GM21576 (cell line): Measurements from ENCODE around the gene CDK12.

Source experiments
- ATAC-seq: cut with Tn5 transposase; IDR thresholded peaks from one replicate; pipeline ENCODE4 v1.9.1; 2021; ENCODE audit warnings: mild to moderate bottlenecking, moderate library complexity; ENCODE audit not compliant: unreplicated experiment

Gene CDK12

DNA sequence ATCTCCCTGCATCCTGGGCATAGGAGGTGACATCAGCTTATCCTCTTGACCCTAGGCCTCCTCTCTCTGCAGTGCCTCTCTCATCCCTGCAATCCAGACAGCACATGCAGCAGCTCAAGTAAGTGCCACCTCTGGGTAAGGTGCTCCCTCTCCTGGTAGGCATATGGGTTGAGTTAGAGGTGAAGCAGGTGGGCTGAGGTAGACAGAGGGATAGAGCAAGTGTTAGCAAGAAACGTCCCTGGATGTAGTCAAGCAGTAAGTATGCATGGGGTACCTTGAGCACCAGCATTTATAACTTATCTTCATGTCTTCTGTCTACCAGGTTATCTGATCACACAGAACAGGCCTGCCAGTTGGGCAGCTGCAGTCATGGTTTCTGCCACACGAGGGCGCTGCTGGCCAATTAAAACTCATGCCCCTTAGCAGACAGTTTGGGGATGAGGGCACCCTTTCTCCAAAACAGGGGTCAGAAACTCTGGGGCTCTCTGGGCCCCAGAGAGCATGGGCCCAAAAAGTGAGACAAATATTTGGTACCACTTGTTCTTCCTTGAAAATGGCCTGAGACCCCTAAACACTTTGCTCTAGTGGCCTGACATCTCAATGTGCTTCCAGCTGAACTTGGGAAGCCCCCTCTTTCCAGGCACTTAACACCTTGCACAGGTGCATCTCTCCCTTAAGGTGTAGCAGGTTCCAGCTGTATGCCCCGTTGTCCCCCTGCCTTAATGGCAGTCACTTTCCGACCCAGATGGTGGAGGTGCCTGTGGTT lies 86.6 kb downstream of the CDK12 start:
- ATAC-seq: no peak

DNA sequence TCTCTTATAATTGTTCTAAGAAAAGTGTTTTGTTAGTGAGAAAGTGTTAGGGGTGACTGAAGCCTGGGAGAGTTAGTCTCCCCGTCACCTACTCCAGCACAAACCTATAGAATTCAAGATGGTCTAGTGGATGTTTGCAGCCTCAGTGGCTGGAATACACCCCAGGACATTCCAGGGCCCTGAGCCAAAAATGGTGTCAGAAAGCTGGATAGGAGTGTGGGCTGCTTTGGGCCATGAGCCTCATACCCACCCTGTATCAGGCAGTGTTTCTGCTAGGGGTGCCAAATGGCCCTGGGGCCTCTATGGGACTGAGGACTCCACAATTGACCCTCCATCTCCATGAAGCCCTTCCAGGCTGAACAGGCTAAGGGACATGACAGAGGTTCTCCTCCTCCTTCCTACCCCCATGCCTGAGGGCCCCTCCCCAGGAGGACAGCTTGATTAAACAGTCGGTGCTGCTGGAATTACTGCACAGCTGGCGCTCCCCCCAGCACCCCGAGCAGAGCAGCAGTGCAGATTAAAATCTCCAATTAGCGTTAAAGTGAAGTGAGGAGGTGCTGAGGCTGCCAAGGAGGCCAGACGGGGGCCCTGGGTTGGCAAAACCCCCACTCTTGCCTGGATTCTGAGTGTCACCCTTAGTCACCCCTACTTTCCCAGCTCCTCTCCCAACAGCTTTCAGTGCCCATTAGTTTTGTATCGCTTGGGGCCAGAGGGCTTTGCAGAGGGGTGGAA lies 87.4 kb downstream of the CDK12 start:
- ATAC-seq: no peak

DNA sequence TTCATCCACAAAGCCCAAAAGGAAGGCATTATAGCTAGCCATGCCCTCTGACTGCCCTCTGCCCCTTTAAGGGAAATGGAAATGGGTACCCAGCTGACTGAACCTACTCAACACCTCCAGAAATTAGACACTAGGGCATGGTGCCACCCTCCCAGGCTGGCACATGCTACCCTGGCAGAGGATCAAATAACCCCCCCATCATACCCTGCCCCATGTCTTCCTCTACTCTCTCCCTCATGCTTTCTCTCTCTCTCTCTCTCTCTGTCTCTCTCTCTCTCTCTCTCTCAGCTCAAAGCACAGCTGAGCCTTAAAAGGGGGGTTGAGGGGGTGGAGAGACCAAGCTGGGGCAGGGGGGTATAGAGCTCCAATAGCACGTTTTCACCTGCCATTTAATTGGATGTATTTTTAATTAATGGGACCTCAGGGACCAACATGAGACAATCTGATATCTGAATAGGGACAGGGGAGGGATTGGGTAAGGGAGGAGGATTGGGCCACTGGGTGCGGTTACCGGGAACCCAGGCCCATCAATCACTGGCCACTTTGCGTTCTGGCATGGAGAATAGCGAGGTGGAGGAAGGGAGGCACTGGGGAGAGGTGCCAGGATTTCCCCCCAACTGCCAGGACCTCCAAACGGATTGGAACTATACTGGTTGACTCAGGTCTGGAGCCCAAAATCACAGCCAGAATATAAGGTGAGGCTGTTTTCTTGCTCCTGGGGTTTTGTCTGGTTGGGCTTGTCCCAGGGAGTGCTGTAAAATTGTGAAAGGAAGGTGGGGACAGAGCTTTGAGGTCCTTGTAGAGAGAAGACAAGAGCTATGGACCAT lies 88.7 kb downstream of the CDK12 start:
- ATAC-seq: no peak

DNA sequence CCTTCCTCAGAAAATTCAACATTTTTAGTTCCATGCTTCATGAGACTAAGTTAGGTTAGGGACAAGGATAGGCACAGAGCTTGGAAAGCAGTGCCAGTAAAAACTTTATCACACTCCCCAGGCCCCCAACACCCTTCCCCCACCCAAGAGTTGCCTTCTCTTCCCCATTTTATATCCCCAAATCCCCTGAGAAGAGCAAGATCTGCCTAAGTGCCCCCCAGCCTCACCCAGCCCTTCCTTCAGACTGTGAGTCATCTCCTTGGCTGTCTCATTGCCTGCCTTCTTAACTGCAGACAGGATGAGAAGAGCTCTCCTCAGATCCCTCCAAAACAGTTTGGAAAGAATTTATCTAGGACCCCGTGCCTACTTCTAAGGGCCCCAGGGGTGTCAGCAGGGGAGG lies 90.6 kb downstream of the CDK12 start:
- no peak for ATAC-seq

DNA sequence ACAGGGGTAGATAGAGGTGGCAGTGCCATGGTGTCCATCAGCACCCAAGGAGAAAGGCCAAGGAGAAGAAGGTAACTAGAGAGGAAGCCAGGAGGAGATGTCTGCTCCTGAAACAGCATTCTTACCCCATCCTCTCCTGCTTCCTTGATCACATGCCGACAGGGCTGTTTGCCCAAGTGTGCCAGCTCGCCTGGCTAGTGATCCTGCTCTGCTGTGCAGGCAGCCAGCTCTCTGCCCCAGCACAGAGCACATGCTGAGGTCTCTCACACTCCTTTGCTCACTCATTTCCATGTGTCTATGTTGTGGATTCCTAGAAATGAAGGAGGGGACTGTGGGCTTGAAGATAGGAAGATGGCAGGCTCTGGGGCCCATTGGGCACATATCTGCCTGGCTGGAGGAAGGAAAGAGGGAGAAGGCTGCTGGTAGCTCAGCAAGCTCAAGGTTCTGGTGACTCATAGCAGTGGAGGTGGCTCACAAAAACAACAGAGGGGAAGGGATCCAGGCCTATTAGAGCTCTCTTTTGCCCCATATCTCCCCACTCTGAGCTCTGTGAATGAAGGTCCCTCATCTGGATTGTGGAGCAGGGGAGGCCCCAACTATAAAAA lies 92.2 kb downstream of the CDK12 start:
- no peak for ATAC-seq

DNA sequence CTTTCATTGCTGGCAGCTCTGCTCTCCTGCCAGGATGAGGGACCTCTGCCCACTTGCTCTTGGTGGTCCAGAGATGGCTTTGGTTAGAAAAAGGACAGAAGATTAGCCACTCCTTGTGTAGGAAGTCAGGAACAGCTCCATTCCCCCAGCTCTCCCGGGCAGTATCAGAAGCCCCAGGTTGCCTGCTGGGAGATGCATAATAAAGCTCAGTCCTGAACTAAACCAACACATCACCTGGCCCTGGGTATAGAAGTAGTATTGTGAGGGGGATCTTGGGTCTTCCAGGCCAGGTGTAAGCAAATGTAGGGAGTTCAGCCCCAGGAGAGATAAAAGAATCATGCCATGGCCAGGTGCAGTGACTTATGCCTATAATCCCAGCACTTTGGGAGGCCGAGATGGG lies 94.1 kb downstream of the CDK12 start:
- no peak for ATAC-seq

DNA sequence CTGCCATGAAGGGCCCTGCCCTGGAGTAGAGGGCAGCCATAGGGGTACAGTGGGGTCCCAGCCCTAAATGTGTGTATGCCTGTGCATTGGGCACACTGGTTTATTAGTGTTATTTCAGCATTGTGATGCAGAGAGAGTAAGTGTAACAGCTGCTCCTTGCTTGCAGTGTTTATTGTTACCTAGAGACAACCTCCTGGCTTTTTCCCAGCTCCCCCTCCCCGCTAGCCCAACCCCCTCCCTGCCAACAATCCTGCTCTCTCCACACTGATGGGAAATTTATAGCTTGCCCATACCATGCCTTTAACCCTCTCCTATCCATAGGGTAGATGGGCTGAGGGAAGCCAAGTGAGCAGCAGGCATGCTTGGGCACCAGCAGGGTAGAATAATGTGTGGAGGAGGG lies 95.1 kb downstream of the CDK12 start:
- no peak for ATAC-seq

DNA sequence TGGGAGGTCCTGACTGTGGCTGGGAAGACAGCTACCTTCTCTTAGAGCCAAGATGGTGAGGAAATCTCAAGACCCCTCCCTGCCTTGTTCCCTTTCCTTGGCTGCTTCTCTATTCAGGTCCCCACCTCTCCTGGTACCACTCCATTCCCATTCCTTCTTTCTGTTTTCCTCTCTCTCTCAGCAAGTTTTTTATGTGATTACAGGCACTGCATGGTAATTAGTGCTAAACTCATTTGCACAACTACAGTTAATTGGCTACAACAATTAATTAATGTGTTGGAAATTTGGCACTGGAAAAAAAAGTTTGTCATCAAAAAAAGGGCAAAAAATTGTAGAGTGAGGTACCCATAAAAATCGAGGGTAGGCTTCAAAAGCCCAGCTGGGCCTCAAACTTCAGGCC lies 101.1 kb downstream of the CDK12 start:
- no peak for ATAC-seq

DNA sequence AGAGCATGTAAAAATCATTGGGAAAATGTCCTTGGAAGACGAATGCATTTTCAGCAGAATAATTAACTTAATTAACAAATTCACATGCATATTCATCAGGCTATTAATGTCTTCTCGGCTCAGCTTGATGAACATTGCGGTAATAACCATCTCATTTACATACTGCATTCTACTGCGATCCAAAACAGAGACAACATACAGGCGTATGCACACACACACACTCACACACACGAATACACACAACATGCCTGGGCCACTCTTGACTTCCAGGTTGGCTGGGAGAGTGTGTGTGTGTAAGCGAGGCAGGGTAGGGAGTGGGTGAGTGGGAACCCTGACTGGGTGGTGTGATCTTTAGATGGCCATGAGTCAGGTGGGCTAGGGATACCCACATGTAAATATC lies 101.7 kb downstream of the CDK12 start:
- no peak for ATAC-seq

DNA sequence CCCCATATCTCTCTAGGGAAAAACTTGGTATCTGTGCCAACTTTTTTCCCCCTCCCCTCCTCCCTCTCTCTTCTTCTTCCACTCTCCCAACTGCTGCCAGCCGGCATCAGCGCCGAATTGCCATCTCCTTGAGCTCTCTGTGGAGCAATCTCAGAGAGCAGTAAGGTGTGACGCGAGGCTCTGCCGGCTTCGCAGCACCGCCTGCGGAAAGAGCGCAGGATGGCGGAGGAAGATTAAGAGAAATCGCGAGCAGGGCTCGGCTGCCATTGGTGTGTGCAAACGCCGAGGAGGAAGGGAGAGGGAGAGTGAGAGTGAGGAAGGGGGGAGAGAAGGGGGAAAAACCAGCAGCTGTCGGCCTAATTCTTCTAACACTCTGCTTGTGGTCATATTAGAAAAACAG lies 102.2 kb downstream of the CDK12 start:
- ATAC-seq: no peak

DNA sequence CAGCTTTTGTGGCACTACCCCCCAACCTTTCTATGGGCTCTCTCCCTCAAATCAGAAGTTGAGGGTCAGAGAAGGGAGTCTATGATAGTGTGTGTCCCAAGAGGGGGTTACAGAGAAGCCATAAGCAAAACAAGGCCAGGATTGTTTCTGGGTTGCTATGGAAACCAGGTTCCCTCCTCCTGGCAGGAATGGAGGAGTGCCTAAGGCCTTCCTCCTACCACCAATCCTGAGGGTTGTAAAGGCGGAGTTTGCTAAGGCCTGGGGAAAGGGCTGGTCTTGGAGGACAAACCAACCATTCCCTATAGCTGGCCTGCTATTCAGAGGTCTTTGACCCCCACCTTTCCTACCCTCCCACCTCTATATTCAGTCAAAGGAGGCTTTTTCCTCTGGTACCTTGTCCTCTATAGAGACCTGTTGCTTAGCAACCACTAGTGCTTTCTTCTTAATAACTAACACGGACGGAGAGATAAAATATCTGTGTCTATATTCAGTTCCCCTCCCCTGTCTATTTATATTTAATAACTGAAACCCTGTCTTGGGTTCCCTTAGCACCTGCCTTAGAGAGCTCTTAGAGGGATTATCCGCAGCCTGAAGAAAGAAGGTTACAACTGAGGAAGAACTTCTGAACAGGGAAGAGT lies 103.0 kb downstream of the CDK12 start:
- no peak for ATAC-seq

DNA sequence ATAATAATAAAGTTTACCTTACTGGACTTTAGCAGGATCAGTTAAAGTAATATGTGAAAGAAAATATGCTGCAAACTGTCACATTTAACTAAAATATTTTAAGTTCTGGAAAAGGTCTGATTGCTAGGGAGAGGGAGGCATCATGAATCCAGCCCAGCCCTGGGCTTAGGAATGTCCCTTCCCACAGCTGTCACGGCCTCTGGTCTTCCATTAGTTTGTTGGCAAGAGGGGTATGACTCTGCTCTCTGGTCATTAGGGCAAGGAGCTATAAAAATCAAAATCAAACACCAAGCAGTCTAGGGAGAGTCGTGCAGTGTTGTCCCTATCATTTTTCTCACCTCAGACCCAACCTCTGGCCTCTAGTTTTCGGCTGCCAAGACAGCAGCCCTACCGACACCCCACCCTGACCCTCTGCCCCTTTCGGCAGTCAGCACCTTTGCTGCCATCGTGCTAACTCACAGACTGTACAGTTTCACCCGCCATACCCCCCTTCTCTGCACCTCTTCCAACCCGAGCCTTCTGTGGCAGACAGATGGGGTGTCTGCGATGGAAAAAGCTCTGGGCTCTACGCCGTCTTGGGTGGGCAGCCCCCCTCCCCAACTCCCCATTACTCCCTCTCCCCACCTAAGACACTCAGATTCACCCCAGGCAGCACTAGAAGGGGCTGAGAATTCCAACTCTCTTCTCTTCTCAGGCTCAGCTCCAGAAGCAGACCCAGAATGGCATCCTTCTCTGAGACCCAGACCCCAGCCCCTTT lies 105.0 kb downstream of the CDK12 start:
- no peak for ATAC-seq

DNA sequence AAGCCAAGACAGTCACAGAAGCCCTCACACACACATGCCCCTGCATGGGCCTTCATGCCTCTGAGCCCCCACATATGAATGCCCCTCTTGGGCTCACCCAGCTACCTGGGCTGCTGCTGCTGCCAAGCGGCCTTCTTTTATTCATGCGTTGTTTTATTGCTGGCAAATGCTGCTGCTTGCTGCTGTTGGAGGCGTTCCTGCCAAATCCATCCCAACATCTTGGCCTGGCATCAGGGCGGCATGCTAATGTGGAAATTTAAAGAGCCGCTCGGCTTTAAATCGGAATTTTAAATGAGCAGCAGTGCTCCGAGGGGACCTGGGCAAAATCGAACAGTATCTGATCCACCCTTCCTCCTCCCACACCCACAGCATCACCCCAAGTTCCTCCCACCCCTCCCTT lies 107.4 kb downstream of the CDK12 start:
- no peak for ATAC-seq

DNA sequence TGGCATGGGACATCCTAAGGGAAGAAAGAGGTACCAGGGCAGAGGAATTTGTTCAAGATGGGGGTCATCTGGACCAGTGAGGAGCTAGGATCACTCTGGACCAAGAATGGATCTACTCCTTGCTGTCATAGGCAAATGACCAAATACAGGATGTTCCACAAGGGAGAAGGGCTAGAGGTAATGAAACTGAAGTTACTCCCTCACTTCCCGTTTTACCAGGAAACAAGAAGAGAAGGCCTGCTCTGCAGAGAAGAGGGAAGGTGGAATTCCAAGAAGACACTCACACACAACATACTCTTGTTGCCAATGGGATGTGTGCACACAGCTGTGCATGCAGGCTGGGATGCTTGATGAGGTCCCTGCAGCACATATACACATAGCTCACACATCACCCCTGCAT lies 107.8 kb downstream of the CDK12 start:
- no peak for ATAC-seq

DNA sequence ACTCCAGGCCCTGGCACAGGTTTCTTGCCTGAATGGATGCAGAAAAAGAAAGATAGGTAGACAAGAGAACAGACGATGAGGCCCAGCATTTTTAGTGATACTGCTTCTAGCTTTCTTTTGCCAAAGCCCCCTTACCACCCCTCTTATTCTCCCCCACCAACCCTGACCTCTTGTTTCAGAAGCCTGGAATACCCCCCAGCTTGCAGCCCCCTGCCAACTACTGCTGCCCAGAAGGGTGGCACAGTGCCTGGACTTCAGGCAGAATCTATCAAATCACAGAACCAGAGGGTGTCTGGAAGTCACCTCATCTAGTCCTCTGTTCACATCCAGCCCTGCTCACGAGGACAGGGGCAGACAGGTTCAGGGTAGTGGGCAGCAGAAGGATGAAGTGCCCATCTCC lies 110.8 kb downstream of the CDK12 start:
- ATAC-seq: no peak

DNA sequence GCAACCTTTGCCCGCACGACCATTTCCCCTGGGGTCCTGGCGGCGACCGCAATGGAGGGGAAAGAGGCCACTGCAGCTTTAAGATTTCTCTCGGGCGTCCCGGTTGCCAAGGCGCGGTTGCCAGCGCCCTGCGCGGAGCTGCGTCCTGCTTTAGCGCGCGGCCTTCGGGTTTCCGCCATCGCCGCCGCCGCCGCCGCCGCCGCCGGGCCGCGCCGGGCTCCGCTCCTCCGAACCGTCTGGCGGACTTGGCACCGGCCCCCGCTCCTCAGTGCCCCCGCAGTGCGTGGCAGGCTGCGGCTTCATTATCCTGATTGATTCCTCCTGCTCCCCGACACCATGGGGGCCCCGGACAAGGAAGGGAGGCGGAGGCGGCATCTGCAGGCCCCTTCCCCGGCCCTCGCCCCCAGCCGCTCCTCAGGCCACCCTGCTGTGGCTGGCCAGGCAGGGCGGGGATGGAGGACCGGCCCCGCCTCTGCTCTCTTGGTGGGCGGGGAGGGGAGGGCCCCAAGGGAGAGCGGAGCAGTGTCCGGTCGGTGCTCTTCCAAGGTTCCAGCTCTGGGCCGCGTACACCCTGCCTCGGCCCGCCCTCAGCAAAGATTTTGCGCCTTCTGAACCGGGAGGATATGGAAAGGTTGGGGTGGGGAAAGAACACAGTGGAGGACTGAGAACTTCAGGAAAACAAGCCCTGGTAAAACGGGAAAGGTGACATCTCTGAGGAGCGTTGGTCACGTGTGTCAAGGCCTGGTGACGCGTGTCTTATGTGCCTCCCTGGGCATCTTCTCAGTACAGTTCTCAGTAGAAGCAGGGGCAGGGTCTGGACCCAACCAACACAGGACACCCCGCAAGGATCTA lies 112.4 kb downstream of the CDK12 start:
- no peak for ATAC-seq

DNA sequence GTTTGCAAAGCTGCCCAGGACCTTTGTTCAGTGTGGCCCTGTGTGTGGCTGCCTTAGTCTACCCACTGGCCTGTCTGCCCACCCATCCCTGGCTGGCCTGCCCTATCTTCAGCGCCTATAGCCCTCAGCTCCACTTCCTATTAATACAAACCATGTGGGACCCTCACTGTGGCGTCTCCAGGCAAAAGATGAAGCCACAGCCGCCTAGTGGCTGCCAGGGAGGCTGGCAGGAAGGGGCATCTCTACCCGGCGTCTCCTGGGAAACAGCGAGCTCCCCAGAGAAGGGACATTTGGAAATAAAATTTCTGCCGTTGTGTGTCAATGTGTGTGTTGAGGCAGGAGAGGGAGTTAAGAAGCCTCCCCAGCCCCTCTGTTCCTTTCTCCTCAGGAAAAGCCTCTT lies 114.9 kb downstream of the CDK12 start:
- no peak for ATAC-seq

DNA sequence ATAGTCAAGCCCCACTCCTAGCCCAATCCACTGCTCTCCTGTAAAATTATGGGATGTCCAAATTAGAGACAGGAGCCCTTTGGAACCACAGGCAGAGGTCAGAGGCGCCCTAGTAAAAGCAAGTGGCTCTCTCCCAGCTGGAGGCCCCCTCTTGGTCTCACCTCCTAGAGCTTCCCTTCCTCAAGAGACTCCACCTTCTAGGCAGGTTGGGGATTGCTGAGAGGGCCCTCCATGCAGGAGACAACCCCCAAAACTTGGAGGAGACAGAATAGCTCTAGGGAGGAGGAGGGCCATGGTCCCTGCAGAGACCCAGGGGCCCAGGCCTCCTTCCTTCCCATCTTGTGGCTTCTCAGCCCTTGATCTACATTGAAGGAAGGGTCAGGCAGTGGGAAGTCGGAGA lies 117.0 kb downstream of the CDK12 start:
- no peak for ATAC-seq
